Activated CD8-positive, alpha-beta memory T cell treated with anti-CD3 and anti-CD28 coated beads for 48 hours (primary cell): ENCODE measurements around the gene CAMSAP2.

Experiments used
- DNase-seq, 3 experiments: peaks; one replicate each; pipeline ENCODE4 v3.0.0-alpha.2; 2020; ENCODE audit warnings: low read depth in 2 of 3, low spot score in 2 of 3

CAMSAP2 gene

GRCh38 chr1:200738327-200738948, at the start of gene CAMSAP2:
TSS of gene CAMSAP2 (plus strand) at chr1:200738893. CDS start at chr1:200739828, 935 bp downstream.
- DNase-seq: peak in 1 of 3 experiments; percentile 23

- DNase-seq: no peak
Observed at GRCh38 chr1:200692316-200692715, 46.4 kb upstream of the CAMSAP2 start.

- DNase-seq: no peak
Observed at GRCh38 chr1:200693327-200693726, 45.4 kb upstream of the CAMSAP2 start.

- DNase-seq: no peak
Observed at GRCh38 chr1:200694738-200695137, 44.0 kb upstream of the CAMSAP2 start.

GRCh38 chr1:200699871-200700270, 38.8 kb upstream of the CAMSAP2 start:
- no peak for DNase-seq

GRCh38 chr1:200704986-200705500, 33.6 kb upstream of the CAMSAP2 start:
- DNase-seq: no peak

GRCh38 chr1:200706111-200706814, 32.4 kb upstream of the CAMSAP2 start:
- DNase-seq: no peak

- no peak for DNase-seq
Observed at GRCh38 chr1:200707116-200707515, 31.6 kb upstream of the CAMSAP2 start.

- no peak for DNase-seq
Observed at GRCh38 chr1:200708161-200708560, 30.5 kb upstream of the CAMSAP2 start.

GRCh38 chr1:200708769-200709168, 29.9 kb upstream of the CAMSAP2 start:
- DNase-seq: no peak

- DNase-seq: no peak
Observed at GRCh38 chr1:200710166-200710565, 28.5 kb upstream of the CAMSAP2 start.

- no peak for DNase-seq
Observed at GRCh38 chr1:200714504-200715187, 24.0 kb upstream of the CAMSAP2 start.

- no peak for DNase-seq
Observed at GRCh38 chr1:200720199-200720598, 18.5 kb upstream of the CAMSAP2 start.

GRCh38 chr1:200724064-200724463, 14.6 kb upstream of the CAMSAP2 start:
- no peak for DNase-seq

GRCh38 chr1:200727257-200727656, 11.4 kb upstream of the CAMSAP2 start:
- no peak for DNase-seq

GRCh38 chr1:200729863-200730262, 8.8 kb upstream of the CAMSAP2 start:
- no peak for DNase-seq

GRCh38 chr1:200731654-200732332, 6.9 kb upstream of the CAMSAP2 start:
- DNase-seq: no peak

- DNase-seq: no peak
Observed at GRCh38 chr1:200732438-200732837, 6.3 kb upstream of the CAMSAP2 start.

- DNase-seq: peak in 1 of 3 experiments; percentile 7
Observed at GRCh38 chr1:200733907-200734306, 4.8 kb upstream of the CAMSAP2 start.

- DNase-seq: no peak
Observed at GRCh38 chr1:200737647-200738291, 924 bp upstream of the CAMSAP2 start.
